Measurements from ENCODE around the gene HEMK1.

DNA sequence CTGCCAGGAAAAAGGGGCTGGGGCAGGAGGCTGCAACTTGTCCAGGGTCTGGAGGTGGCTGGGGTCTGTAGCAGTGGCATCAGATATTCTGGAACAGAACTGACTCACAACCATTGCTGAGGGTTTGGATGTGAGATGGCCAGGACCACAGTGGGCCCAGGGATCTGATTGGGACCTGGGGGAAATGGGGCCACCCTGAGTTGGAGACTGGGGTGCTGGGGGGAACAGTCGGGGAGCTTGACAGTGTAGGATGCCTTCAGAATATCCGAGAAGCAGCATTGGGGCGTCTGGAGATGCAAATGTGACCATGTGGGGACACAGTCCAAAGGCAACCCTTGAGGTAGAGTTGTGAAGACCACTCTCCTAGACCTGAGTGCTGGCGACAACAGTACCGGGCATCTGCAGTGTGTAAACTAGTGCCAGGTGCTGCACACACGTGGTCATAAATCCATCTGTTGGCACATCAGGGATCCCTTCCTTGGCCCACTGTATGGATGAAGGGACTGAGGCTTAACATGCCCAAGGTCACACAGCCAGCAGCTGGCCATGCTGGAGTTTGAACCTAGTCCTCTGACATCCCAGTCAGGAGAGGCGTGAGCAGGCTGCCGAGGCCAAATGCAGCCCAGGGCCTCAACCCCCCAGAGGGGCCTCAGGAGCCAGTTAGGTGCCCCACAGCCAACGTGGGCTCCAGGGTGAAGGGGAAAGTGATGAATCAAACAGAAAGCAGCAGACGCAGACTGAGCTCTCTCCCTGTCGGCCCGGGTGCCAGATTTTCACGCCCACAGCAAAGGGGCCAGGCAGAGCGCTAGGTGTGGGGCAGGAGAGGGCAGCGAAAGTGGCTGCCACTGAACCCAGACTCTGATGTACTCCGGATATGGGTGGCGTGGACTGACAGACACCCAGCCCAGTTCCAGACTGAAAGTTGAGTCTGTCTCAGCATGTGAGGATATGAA is 18.8 kb downstream of the HEMK1 start:
- TF ChIP-seq ASH2L (IDR thresholded peaks at IDR 0.05; ENCODE audit: low read length) (no peak), POLR2A (IDR thresholded peaks at IDR 0.05; ENCODE audit: control extremely low read depth in 1 of 2, low read depth in 2 of 2, low read length in 2 of 2) (no peak), EZH2 (IDR thresholded peaks at IDR 0.05; ENCODE audit: low read depth, low read length, severe bottlenecking) (no peak), SIN3A (conservative IDR thresholded peaks at IDR 0.05 in 1 of 2, IDR thresholded peaks at IDR 0.05 in 1 of 2; ENCODE audit: low read depth in 1 of 2, low read length in 2 of 2) (no peak)
- TF ChIP-seq, protein P1, sequence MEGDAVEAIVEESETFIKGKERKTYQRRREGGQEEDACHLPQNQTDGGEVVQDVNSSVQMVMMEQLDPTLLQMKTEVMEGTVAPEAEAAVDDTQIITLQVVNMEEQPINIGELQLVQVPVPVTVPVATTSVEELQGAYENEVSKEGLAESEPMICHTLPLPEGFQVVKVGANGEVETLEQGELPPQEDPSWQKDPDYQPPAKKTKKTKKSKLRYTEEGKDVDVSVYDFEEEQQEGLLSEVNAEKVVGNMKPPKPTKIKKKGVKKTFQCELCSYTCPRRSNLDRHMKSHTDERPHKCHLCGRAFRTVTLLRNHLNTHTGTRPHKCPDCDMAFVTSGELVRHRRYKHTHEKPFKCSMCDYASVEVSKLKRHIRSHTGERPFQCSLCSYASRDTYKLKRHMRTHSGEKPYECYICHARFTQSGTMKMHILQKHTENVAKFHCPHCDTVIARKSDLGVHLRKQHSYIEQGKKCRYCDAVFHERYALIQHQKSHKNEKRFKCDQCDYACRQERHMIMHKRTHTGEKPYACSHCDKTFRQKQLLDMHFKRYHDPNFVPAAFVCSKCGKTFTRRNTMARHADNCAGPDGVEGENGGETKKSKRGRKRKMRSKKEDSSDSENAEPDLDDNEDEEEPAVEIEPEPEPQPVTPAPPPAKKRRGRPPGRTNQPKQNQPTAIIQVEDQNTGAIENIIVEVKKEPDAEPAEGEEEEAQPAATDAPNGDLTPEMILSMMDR (IDR thresholded peaks at IDR 0.05; ENCODE audit: control extremely low read depth in 1 of 3, insufficient read depth in 1 of 3, low read depth in 1 of 3, low read length in 3 of 3) = no peak
